T-cell (primary cell): Measurements from ENCODE around the gene CDH18. TPM values are rescaled to one million over a fixed set of nuclear protein-coding genes. Genes with fewer than 3 reads are reported as not detected.

Experiments used
- ATAC-seq, 4 experiments: fragments of 200-7000 bp in 3 of 4; fragments of 150-1000 bp in 1 of 4; cut with Tn5 transposase; replicated peaks in 1 of 4; 1 replicate in 3 of 4; 2 replicates in 1 of 4; pipeline ENCODE4 v1.10.0; 2021; ENCODE audit warnings: moderate library complexity in 3 of 4, mild to moderate bottlenecking in 2 of 4, moderate number of reproducible peaks in 1 of 4
- CTCF ChIA-PET, 2 donors: fragments of 300-600 bp; sonication (Branson Sonifier 250); formaldehyde crosslinking; loops; one replicate each; lab custom pipeline; 2022; ENCODE audit warnings: antibody characterized with exemption in 2 of 2; lab: Charles Lee
- POLR2A ChIA-PET, 2 donors: fragments of 300-600 bp; sonication (Branson Sonifier 250); formaldehyde crosslinking; loops; one replicate each; lab custom pipeline; 2022; ENCODE audit warnings: antibody characterized with exemption in 2 of 2; lab: Charles Lee
- DNase-seq, 35 experiments: peaks; one replicate each; pipeline versions ENCODE4 v3.0.0 to v3.0.0-alpha.2; 2013 to 2023
- H3K27ac ChIP-seq: one replicate; pipeline ENCODE4 v1.5.1; 2013; ENCODE audit warnings: low read length
- H3K27me3 ChIP-seq, 2 experiments: replicated peaks in 1 of 2; 1 replicate in 1 of 2; 2 replicates in 1 of 2; pipeline versions ENCODE4 v1.6.1 to v1.7.0; 2013; ENCODE audit warnings: low read length in 1 of 2, mixed read lengths in 1 of 2; ENCODE audit not compliant: control insufficient read depth in 2 of 2, insufficient read depth in 2 of 2; ENCODE audit errors: extremely low read depth in 1 of 2
- H3K36me3 ChIP-seq, 2 donors: 1 replicate in 1 of 2; 2 replicates in 1 of 2; pipeline versions ENCODE4 v1.6.1 to v1.7.0; 2013; ENCODE audit warnings: low read length in 1 of 2; ENCODE audit not compliant: control insufficient read depth in 2 of 2, insufficient read depth in 1 of 2; ENCODE audit errors: extremely low read depth in 1 of 2
- H3K4me1 ChIP-seq, 2 experiments: 1 replicate in 1 of 2; 2 replicates in 1 of 2; pipeline versions ENCODE4 v1.6.1 to v1.7.0; 2013; ENCODE audit warnings: low read length in 2 of 2, mixed read lengths in 1 of 2; ENCODE audit not compliant: insufficient read depth in 2 of 2, control insufficient read depth in 1 of 2; ENCODE audit errors: extremely low read depth in 1 of 2
- H3K4me3 ChIP-seq, 2 donors: 1 replicate in 1 of 2; 2 replicates in 1 of 2; pipeline versions ENCODE4 v1.5.1 to v1.7.0; 2013; ENCODE audit warnings: mild to moderate bottlenecking in 2 of 2, low read length in 1 of 2, moderate library complexity in 1 of 2; ENCODE audit not compliant: control insufficient read depth in 1 of 2; ENCODE audit errors: extremely low read depth in 1 of 2
- H3K9me3 ChIP-seq: 2 replicates; pipeline ENCODE4 v1.7.0; 2013
- H3K27ac Mint-ChIP-seq, 2 donors: one replicate each; pipeline ENCODE4 v1.8.0; 2020 to 2021; ENCODE audit warnings: mild to moderate bottlenecking in 2 of 2, mixed read lengths in 2 of 2
- H3K27me3 Mint-ChIP-seq, 2 donors: one replicate each; pipeline ENCODE4 v1.8.0; 2021 to 2022; ENCODE audit warnings: mixed read lengths in 2 of 2
- H3K36me3 Mint-ChIP-seq: one replicate; pipeline ENCODE4 v1.8.0; 2021; ENCODE audit warnings: mixed read lengths
- H3K4me1 Mint-ChIP-seq, 3 donors: one replicate each; pipeline ENCODE4 v1.8.0; 2020 to 2022; ENCODE audit warnings: mixed read lengths in 3 of 3, mild to moderate bottlenecking in 1 of 3
- H3K4me3 Mint-ChIP-seq, 3 donors: one replicate each; pipeline ENCODE4 v1.8.0; 2020 to 2022; ENCODE audit warnings: mild to moderate bottlenecking in 3 of 3, mixed read lengths in 3 of 3, moderate library complexity in 3 of 3
- H3K9me3 Mint-ChIP-seq, 3 donors: one replicate each; pipeline ENCODE4 v1.8.0; 2020 to 2022; ENCODE audit warnings: mixed read lengths in 3 of 3
- WGBS: methylation state at CpG from one replicate; pipeline ENCODE4 v1.1.5; 2013; ENCODE audit warnings: missing lambda C conversion rate; ENCODE audit not compliant: insufficient coverage; 5-methylcytosine and 5-hydroxymethylcytosine counted together
- total RNA-seq, 35 experiments: library from RNA in 6 of 35; stranded (reverse) in 6 of 35; fragments of 120-200 nt in 1 of 35; gene quantifications; one replicate each; pipeline versions ENCODE4 v1.2.1 to v1.2.4 and lab custom pipeline; 2013 to 2026

CDH18 gene
- total RNA-seq, 5 donors from 2014 or later (not counting 1 experiment from before 2014, with no cell fraction given) = not detected

DNA sequence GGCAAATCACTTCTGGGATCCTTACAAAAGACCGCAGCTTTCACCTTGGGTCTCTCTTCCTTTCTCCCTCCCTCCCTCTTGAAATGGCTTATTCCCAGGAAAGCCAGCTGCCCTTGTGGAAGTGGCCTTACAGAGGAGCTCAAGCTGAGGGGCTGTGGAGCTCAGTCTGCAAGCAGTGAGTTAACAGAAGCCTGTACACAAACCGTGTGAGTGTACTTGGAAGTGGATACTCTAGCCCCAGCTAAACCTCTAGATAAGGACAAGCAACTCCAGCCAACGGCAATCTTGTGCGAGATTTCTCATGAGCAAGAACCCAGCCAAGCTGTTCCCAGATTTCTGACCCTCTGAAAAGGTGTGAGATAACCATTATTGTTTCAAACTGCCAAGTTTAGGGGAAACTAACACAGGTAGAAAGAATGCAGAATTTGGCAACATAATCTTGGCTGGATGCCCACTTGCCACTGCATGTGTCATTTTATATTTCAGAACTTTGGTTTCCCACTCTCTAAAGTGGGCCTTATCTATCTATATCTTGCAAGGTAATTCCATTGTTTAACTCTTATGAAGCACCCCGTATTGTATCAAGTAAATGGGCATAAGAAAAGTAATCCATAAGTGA, 85.6 kb downstream of the CDH18 start:
- H3K9me3 Mint-ChIP-seq = peaks cover 0 to 14% (median 10%) of the 10 kb centered on the region in 3 donors
- CTCF ChIA-PET = interaction anchor here in 1 of 2 donors (0.6 kb wide), 1 partner anchor 56 kb away, joined by 6 read pairs; no protein-coding TSS in a partner anchor
- no peaks in the 10 kb centered on the region for H3K36me3 Mint-ChIP-seq

DNA sequence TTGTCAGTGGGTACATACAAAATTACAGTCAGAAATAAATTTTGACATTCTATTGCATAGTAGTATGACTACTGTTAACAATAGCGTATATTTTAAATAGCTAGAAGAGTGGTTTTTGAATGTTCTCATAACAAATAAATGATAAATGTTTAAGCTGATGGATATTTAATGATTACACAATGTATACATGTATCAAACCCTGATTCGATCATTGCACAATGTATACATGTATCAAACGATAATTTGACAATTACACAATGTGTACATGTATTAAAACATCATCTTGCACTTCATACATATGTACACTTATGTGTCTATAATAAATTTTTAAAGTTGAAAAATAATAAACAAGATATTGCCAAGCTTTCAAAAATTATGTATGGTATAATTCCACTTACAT, 87.7 kb downstream of the CDH18 start:
- Histone ChIP-seq H3K4me1 (no peaks in the 10 kb centered on the region), H3K27ac (no peak overlapping the region), H3K9me3 (no peaks in the 10 kb centered on the region), H3K27me3 (no peaks in the 10 kb centered on the region), H3K4me3 (no peak overlapping the region), H3K36me3 (no peaks in the 10 kb centered on the region)
- H3K27me3 Mint-ChIP-seq = no peaks in the 10 kb centered on the region
- ChIA-PET POLR2A (no interaction called here), CTCF (no interaction called here)
- peaks cover 0 to 14% (median 8%) of the 10 kb centered on the region in 3 donors for H3K9me3 Mint-ChIP-seq
- H3K4me3 Mint-ChIP-seq = no peak overlapping the region
- no CpG with 5 or more reads among the region's 3 CpGs for WGBS
- no peak overlapping the region for H3K27ac Mint-ChIP-seq
- no peak for ATAC-seq
- H3K4me1 Mint-ChIP-seq = no peaks in the 10 kb centered on the region
- no peaks in the 10 kb centered on the region for H3K36me3 Mint-ChIP-seq
- no peak for DNase-seq

More for the DNA sequence above, 85.6 kb downstream of the CDH18 start:
- POLR2A ChIA-PET = interaction anchor here in 1 of 2 donors (0.6 kb wide), 1 partner anchor 203 kb away, joined by 3 read pairs; no protein-coding TSS in a partner anchor
- H3K27me3 ChIP-seq = no peaks in the 10 kb centered on the region
- no peaks in the 10 kb centered on the region for H3K36me3 ChIP-seq
- H3K4me1 Mint-ChIP-seq = no peaks in the 10 kb centered on the region
- H3K4me3 Mint-ChIP-seq = no peak overlapping the region
- no peaks in the 10 kb centered on the region for H3K27me3 Mint-ChIP-seq
- no peak for DNase-seq
- no CpG with 5 or more reads among the region's 5 CpGs for WGBS
- H3K4me1 ChIP-seq = no peaks in the 10 kb centered on the region
- no peak overlapping the region for H3K4me3 ChIP-seq
- ATAC-seq = no peak
- H3K9me3 ChIP-seq = no peaks in the 10 kb centered on the region
- no peak overlapping the region for H3K27ac Mint-ChIP-seq
- H3K27ac ChIP-seq = no peak overlapping the region

DNA sequence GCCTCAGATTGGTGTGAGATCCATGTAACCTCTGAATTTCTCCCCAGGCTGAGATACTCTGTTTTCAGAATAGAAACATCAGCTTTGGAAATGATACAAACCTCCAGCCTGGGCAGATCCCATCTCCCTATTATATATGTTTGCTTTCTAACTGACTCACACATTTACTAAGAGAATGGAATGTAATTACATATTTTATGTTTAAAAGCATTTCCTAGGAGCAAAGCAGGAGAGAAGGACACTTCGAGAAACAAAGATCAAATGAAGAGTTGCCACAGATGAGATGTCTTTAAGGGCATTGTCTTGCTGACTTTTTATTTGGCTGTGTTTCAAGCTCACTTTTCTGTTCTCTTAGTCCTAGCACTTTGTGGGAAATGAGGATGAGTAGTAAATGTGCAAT, 96.3 kb downstream of the CDH18 start:
- Mint-ChIP-seq H3K4me1 (no peaks in the 10 kb centered on the region), H3K9me3 (peaks cover 4 to 19% (median 10%) of the 10 kb centered on the region in 3 donors), H3K27ac (no peak overlapping the region), H3K36me3 (no peaks in the 10 kb centered on the region), H3K4me3 (no peak overlapping the region), H3K27me3 (no peaks in the 10 kb centered on the region)
- CTCF ChIA-PET = no interaction called here
- 89% methylated on average over 1 of the region's 1 CpG for WGBS
- no peaks in the 10 kb centered on the region for H3K4me1 ChIP-seq
- H3K27ac ChIP-seq = no peak overlapping the region
- DNase-seq (no peak), ATAC-seq (no peak)
- no peaks in the 10 kb centered on the region for H3K27me3 ChIP-seq
- H3K36me3 ChIP-seq = no peaks in the 10 kb centered on the region
- peaks cover 4% of the 10 kb centered on the region for H3K9me3 ChIP-seq
- POLR2A ChIA-PET = no interaction called here
- H3K4me3 ChIP-seq = no peak overlapping the region

DNA sequence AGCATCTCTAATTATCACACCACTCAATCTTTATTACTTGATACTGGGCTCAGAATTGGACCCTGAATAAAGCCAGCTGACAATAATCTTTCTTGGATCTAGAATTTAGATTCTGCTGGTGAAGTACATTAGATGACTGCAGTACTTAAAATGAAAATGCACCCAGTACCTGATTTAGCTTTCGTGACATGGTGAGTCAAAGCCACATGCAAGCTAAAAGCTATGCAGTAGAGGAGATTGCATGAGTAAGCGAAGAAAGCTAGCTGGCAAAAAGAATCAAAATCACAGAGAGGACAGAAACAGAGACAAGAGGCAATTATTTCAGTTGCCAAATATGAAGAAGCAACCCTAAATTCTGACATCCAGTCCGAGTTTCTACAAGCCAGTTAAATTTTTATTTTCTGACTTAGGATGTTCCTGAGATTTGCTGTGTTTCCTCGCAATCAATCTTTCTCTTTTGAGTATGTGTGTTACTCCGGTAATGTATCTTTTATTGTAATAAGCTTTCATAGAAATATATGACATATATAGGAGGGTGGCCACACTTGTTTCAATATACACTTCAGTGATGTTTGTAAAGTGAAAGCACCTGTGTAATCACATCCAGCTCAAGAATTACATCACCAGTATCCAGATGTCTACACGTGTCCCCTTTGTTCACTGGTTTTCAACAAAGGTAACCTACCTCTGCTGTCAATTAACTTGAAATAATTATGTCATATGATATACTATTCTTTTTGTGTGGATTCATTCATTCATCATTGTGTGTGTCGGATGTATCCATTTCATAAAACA, 101.7 kb downstream of the CDH18 start:
- DNase-seq = no peak
- Mint-ChIP-seq H3K27me3 (no peaks in the 10 kb centered on the region), H3K27ac (no peak overlapping the region), H3K9me3 (peaks cover 0 to 14% (median 9%) of the 10 kb centered on the region in 3 donors), H3K36me3 (no peaks in the 10 kb centered on the region), H3K4me3 (no peak overlapping the region), H3K4me1 (no peaks in the 10 kb centered on the region)
- H3K9me3 ChIP-seq = peaks cover 4% of the 10 kb centered on the region
- no peak overlapping the region for H3K4me3 ChIP-seq
- ChIA-PET POLR2A (no interaction called here), CTCF (no interaction called here)
- WGBS = 88% methylated on average over 2 of the region's 7 CpGs
- H3K27me3 ChIP-seq = no peaks in the 10 kb centered on the region
- H3K4me1 ChIP-seq = no peaks in the 10 kb centered on the region
- H3K36me3 ChIP-seq = no peaks in the 10 kb centered on the region
- ATAC-seq = no peak
- no peak overlapping the region for H3K27ac ChIP-seq

GRCh38 chr5:19885040-19885824, 102.8 kb downstream of the CDH18 start:
- no peak overlapping the region for H3K4me3 ChIP-seq
- no CpG with 5 or more reads among the region's 5 CpGs for WGBS
- Mint-ChIP-seq H3K36me3 (no peaks in the 10 kb centered on the region), H3K4me3 (no peak overlapping the region), H3K27ac (no peak overlapping the region), H3K9me3 (peaks cover 0 to 13% (median 12%) of the 10 kb centered on the region in 3 donors), H3K27me3 (no peaks in the 10 kb centered on the region), H3K4me1 (no peaks in the 10 kb centered on the region)
- H3K9me3 ChIP-seq = no peaks in the 10 kb centered on the region
- no peak for DNase-seq
- POLR2A ChIA-PET = no interaction called here
- H3K27ac ChIP-seq = no peak overlapping the region
- no peaks in the 10 kb centered on the region for H3K27me3 ChIP-seq
- ATAC-seq = no peak
- CTCF ChIA-PET = no interaction called here
- no peaks in the 10 kb centered on the region for H3K4me1 ChIP-seq
- H3K36me3 ChIP-seq = no peaks in the 10 kb centered on the region

DNA sequence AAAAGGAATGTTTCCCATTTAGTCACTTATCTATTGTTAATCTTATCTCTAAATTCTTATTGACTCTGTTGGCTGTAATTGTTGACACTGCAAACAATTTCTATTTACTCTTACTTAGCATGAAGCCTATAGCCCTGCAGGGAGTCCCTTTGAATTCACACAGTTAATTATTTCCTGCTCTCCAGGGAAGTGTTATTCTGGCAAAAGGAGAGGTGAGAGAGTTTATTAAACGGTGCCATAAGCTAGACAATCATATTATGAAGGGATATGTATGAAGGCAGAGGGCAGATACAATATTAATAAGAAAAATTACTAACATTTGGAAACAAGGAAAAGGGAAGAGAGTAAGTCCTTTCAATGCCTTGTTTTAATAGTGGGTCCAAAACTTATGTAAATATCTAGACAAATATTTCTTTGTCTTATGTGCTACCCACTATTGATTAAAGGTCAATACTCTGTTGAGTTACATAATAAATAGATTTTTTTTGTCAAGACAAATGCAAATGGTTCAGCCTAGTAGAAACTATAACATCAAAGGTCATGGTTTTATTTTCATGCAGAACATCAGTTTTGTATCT, 107.1 kb downstream of the CDH18 start:
- H3K9me3 ChIP-seq = no peaks in the 10 kb centered on the region
- no peak overlapping the region for H3K27ac ChIP-seq
- H3K4me3 ChIP-seq = no peak overlapping the region
- no CpG with 5 or more reads among the region's 1 CpG for whole genome bisulfite sequencing
- Mint-ChIP-seq H3K36me3 (no peaks in the 10 kb centered on the region), H3K4me3 (no peak overlapping the region), H3K9me3 (peaks cover 0 to 20% (median 16%) of the 10 kb centered on the region in 3 donors), H3K4me1 (no peaks in the 10 kb centered on the region), H3K27me3 (no peaks in the 10 kb centered on the region), H3K27ac (no peak overlapping the region)
- no peaks in the 10 kb centered on the region for H3K4me1 ChIP-seq
- no peaks in the 10 kb centered on the region for H3K27me3 ChIP-seq
- CTCF ChIA-PET = no interaction called here
- no peaks in the 10 kb centered on the region for H3K36me3 ChIP-seq
- POLR2A ChIA-PET = interaction anchor here in 1 of 2 donors (0.6 kb wide), 1 partner anchor 44 kb away, joined by 6 read pairs; no protein-coding TSS in a partner anchor
- no peak for DNase-seq
- ATAC-seq = no peak
